Peyer's patch (tissue), 4 donors: ENCODE measurements around the gene GPR142. TPM values are rescaled to one million over a fixed set of nuclear protein-coding genes. Genes with fewer than 3 reads are reported as not detected.

Experiments used
- DNase-seq, 3 donors: peaks; one replicate each; pipeline ENCODE4 v3.0.0-alpha.2; 2017 to 2019
- H3K27ac ChIP-seq, 4 donors: fragments of 200-600 bp; sonication (generic); one replicate each; pipeline ENCODE4 v1.5.1; 2016 to 2019
- H3K27me3 ChIP-seq, 2 donors: fragments of 200-600 bp; sonication (generic); one replicate each; pipeline ENCODE4 v1.5.1; 2019
- H3K36me3 ChIP-seq, 3 donors: fragments of 200-600 bp; sonication (generic); one replicate each; pipeline ENCODE4 v1.5.1; 2016 to 2019
- H3K4me1 ChIP-seq, 4 donors: fragments of 200-600 bp; sonication (generic); one replicate each; pipeline ENCODE4 v1.5.1; 2016 to 2019
- H3K4me3 ChIP-seq, 4 donors: fragments of 200-600 bp; sonication (generic); 1 replicate in 3 of 4; 2 replicates in 1 of 4; pipeline ENCODE4 v1.5.1; 2016 to 2019; ENCODE audit warnings: mild to moderate bottlenecking in 1 of 4
- H3K9me3 ChIP-seq, 4 donors: fragments of 200-600 bp; sonication (generic); one replicate each; pipeline ENCODE4 v1.5.1; 2016 to 2019; ENCODE audit warnings: mild to moderate bottlenecking in 1 of 4
- CTCF ChIP-seq, 6 experiments: fragments of 450-650 bp in 4 of 6; fragments of 200-600 bp in 2 of 6; sonication (generic) in 1 of 6; IDR thresholded peaks; one replicate each; pipeline ENCODE4 v1.5.1; 2017 to 2019; ENCODE audit warnings: antibody characterized with exemption in 6 of 6, mild to moderate bottlenecking in 3 of 6, moderate library complexity in 1 of 6
- POLR2A ChIP-seq, 2 donors: fragments of 450-650 bp; IDR thresholded peaks; one replicate each; pipeline ENCODE4 v1.5.1; 2017; ENCODE audit warnings: antibody characterized with exemption in 2 of 2, mild to moderate bottlenecking in 2 of 2, moderate library complexity in 2 of 2
- total RNA-seq, 4 donors: library from RNA; depleted of rRNA; stranded (reverse); fragments of >200 nt; gene quantifications; one replicate each; pipeline ENCODE4 v1.1.0, GENCODE V29; 2016

Gene GPR142
- total RNA-seq, 4 donors from 2014 or later = 0.53 to 1.1 (median 0.85) TPM; not detected in 1

GRCh38 chr17:74361230-74362068, 5.9 kb upstream of the GPR142 start, which contains the start of gene BTBD17:
BTBD17 (minus strand) TSS chr17:74361868; CDS start chr17:74361819, 49 bp downstream.
- Histone ChIP-seq H3K27me3 (peaks cover 0 to 16% of the 10 kb centered on the region in 2 donors), H3K9me3 (no peaks in the 10 kb centered on the region), H3K4me3 (no peak within 1 kb of the TSS), H3K36me3 (no peaks in the 10 kb centered on the region), H3K4me1 (peaks cover 0 to 12% (median 5%) of the 10 kb centered on the region in 4 donors), H3K27ac (no peak within 1 kb of the TSS)
- no peak for TF ChIP-seq POLR2A (IDR thresholded peaks at IDR 0.05)
- TF ChIP-seq CTCF (IDR thresholded peaks at IDR 0.05) = peak in 4 of 6 experiments; percentile 57 to 60 (median 60)
- peak; percentile 18 to 75 (median 66) for DNase-seq

GRCh38 chr17:74362069-74362405, 5.3 kb upstream of the GPR142 start:
- no peak for TF ChIP-seq CTCF (IDR thresholded peaks at IDR 0.05)
- TF ChIP-seq POLR2A (IDR thresholded peaks at IDR 0.05) = no peak
- H3K9me3 ChIP-seq = no peaks in the 10 kb centered on the region
- no peak for DNase-seq
- H3K27me3 ChIP-seq = peaks cover 0 to 11% of the 10 kb centered on the region in 2 donors
- H3K4me1 ChIP-seq = peaks cover 0 to 6% (median 2%) of the 10 kb centered on the region in 4 donors
- no peak overlapping the region for H3K27ac ChIP-seq
- no peaks in the 10 kb centered on the region for H3K36me3 ChIP-seq
- no peak overlapping the region for H3K4me3 ChIP-seq

GRCh38 chr17:74362810-74363498, 4.4 kb upstream of the GPR142 start:
- Histone ChIP-seq H3K27me3 (peaks cover 0 to 1% of the 10 kb centered on the region in 2 donors), H3K36me3 (no peaks in the 10 kb centered on the region), H3K4me1 (peaks cover 0 to under 1% (median 0%) of the 10 kb centered on the region in 4 donors), H3K27ac (no peak overlapping the region), H3K4me3 (no peak overlapping the region), H3K9me3 (no peaks in the 10 kb centered on the region)
- TF ChIP-seq POLR2A (IDR thresholded peaks at IDR 0.05) (no peak), CTCF (IDR thresholded peaks at IDR 0.05) (no peak)
- DNase-seq = no peak

- Histone ChIP-seq H3K4me3 (peak overlapping the region in 1 of 4 donors; percentile 10), H3K9me3 (no peaks in the 10 kb centered on the region), H3K4me1 (peaks cover 0 to 17% (median 8%) of the 10 kb centered on the region in 4 donors), H3K27ac (no peak overlapping the region), H3K36me3 (no peaks in the 10 kb centered on the region), H3K27me3 (no peaks in the 10 kb centered on the region)
- peak; percentile 67 to 88 (median 84) for DNase-seq
- peak; percentile 86 to 97 (median 90) for TF ChIP-seq CTCF (IDR thresholded peaks at IDR 0.05)
- TF ChIP-seq POLR2A (IDR thresholded peaks at IDR 0.05) = no peak
Measured at GRCh38 chr17:74368341-74369081, 1.2 kb downstream of the GPR142 start.

GRCh38 chr17:74369221-74369620, 1.9 kb downstream of the GPR142 start:
- H3K4me1 ChIP-seq = peaks cover 0 to 24% (median 8%) of the 10 kb centered on the region in 4 donors
- no peak overlapping the region for H3K4me3 ChIP-seq
- H3K27me3 ChIP-seq = no peaks in the 10 kb centered on the region
- no peaks in the 10 kb centered on the region for H3K36me3 ChIP-seq
- no peak overlapping the region for H3K27ac ChIP-seq
- peak; percentile 60 to 76 (median 62) for DNase-seq
- TF ChIP-seq CTCF (IDR thresholded peaks at IDR 0.05) = no peak
- no peak for TF ChIP-seq POLR2A (IDR thresholded peaks at IDR 0.05)
- H3K9me3 ChIP-seq = no peaks in the 10 kb centered on the region
